CD4-positive, alpha-beta T cell treated with Interleukin-21 for 1 hour (primary cell): ENCODE measurements around the gene PPP1R12B.
"Not testable (repeated sequence)": the region's sequence is repeated elsewhere in the genome, so short reads cannot be mapped to it uniquely, and the experiment has no call there.

Experiments
- DNase-seq: peaks from one replicate; pipeline ENCODE4 v3.0.0-alpha.2; 2020

PPP1R12B gene

DNA sequence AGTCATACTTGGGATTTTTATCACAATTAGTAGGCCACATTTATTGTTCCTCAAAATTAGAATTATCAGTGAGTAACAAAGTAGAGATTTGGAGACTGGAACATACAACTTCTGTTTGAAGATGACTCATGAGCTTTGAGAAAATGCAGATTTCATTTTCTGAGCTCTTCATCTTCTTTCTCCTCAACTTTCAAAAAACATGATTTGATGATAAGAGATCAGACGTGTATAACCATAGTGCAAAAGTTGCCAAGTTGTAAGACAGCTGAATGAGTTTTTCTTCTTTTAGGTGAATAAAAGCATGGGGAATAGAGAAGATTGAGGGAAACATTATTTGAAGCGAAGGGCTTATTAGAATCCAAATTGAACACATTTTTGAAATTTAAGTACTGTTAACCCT is 58.4 kb downstream of the PPP1R12B start:
- not testable (repeated sequence) for DNase-seq

DNA sequence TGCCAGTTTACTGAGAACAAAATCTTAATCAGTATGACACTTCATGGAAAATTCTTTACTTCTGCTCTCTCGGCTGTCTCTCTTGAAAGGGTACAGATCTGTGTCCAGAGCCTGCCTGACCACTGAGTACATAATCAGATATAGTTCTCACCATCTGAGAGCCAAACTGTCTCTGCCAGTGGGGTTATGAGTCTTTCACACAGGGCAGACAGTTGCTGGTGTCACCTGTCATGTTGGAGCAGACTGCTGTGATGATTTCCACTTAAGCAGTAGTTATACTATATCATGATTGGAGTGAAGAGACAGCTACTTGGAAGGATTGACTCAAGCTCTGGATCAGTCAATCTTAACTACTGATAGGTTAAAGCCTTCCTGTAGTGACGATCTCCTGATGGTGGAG is 58.9 kb downstream of the PPP1R12B start:
- DNase-seq = not testable (repeated sequence)

DNA sequence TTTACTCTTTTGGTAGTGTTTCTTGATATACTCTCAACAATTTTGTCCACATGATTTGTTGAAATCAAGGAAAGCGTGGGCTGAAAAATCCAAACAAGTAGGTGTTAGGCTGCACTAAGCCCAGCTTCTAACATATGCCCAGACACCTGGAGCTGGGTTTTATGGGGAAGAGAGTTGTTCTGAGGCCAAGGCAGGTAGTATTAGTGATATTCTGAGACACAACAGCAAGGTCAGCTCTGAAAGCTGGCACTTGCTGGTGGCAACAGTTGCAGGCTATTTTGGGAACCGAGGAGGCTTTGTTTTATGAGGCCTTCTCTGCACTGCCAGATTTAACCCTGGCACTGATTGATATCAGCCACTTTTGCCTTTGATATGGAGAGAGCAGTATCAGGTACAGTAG is 61.8 kb downstream of the PPP1R12B start:
- not testable (repeated sequence) for DNase-seq

DNA sequence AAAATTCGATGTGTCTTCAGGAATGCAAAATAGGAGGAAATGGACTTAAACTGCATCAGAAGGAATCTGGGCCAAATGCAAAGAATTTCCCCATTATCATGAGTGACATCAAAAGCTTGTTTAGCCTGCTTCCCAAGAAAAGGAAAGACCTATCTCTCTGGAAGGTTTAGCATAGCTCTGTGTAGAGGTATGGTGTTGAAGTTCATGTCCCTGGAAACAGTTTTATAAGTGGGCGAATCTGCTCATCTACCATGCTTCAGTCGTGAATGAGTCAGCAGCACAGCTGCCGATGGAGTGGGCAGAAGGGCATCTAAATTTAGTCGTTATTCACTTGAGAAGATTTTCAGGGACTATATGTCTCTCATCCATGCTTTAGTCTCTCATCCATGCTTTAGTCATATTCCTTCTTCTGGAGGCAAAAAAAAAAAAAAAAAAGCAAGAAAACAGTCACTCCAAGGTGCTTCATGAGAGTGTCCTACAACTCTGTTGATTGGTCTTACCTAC is 62.4 kb downstream of the PPP1R12B start:
- not testable (repeated sequence) for DNase-seq

DNA sequence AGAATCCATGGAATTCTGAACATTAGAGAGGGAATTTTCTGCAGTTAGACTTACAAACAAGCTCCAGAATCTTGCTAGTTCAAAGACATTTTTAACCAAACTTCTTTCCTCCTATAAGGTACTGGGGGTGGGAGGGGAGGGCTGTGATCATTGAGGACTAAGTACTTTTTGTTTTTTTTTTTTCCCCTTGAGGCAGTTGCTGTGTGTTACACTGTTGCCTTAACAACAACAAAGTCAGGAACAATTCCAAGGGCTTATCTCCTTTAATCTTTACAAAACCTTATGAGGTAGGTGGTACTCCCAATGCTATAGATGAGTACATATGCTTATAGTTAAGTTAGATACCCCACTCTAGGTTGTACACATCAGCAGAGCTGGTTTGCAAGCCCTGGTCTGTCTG is 62.9 kb downstream of the PPP1R12B start:
- DNase-seq = no peak

DNA sequence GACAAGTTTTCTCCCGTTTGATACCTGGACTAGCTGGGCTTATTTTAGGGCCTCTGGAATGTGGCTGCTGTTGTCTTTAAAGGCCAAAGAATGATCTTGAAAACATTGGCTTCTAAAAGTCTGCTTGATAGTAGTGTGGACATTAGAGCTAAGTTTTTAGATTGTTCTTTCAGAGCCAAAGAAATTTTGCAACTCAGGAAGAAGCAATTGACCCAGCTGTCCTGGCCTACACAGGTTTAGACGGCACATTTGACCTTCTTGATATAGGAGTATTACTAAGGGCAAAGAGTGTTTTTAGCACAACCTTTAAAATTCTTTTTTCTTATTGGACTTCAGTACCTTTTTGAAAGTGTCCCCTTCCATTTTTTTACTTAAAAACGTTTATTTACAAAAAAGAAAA is 63.9 kb downstream of the PPP1R12B start:
- DNase-seq = not testable (repeated sequence)

DNA sequence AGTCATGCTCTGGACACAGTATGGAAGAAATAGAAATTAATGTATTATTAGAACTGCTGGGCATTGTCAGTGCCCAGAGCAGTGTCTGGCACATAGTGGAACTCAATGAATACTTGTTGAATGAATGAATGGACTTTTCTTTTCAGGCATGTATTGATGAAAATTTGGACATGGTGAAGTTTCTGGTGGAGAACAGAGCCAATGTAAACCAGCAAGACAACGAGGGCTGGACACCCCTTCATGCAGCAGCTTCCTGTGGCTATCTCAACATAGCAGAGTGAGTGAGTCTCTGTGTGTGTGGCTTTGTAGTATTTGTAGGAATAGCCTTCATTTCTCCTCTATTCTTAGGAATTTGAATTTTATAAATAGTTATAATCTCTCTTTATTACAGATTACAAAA is 68.1 kb downstream of the PPP1R12B start:
- no peak for DNase-seq

DNA sequence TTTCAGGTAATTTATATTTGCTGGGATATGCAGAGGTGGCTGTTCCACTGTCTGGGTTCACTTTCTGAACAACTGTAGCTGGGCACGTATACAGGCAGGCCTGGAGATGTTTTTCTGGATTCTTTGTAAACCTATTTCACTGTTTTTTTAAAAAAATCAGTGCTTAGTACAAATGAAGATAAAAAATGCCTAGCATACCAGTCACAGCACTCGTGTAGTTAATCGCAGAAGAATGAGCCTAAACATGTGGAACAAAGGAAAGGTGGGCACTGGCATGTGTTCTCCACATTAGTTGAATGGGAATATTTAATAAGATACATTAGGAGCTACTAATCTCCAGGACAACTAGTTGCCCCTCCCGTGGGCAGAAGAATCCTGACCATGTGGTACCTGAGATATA is 68.6 kb downstream of the PPP1R12B start:
- DNase-seq = not testable (repeated sequence)

DNA sequence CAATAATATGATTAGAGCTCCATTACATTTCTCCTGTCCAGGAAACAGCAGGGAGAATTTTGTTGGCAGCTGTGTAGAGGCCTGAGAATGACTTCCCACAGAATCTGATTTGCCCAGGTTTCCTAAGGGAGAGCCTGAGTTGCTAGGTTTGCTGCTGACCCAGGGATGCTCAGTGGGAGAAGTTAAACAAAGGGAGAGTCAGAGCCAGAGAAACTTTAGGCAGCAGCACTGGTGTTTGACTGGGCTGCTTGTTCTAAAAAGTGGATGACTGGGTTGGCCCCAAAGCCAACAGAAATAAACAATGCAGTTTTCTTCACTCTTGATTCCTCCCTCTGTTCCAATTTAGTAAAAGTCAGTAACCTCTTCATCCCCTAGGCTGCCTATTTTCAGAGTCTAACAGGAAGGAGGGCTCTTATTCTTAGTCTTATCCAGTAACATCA is 69.3 kb downstream of the PPP1R12B start:
- DNase-seq = not testable (repeated sequence)

DNA sequence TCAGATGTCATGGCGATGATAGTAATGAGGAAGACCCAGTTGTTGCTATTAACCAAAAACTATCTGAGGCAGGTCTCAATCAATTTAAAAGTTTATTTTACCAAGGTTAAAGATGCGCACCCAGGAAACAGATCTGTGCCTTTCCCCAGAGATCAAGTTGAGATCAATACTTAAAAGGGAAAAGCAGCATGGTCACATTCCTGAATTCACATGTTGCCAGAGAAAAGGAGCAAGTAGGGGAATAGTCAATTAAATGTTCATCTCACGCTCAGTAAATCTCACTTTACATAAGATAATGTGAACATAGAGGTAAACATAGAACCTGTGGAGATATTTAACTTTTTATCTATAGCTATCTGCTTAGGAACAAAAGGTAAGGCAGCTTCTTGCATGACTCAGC is 71.2 kb downstream of the PPP1R12B start:
- not testable (repeated sequence) for DNase-seq

DNA sequence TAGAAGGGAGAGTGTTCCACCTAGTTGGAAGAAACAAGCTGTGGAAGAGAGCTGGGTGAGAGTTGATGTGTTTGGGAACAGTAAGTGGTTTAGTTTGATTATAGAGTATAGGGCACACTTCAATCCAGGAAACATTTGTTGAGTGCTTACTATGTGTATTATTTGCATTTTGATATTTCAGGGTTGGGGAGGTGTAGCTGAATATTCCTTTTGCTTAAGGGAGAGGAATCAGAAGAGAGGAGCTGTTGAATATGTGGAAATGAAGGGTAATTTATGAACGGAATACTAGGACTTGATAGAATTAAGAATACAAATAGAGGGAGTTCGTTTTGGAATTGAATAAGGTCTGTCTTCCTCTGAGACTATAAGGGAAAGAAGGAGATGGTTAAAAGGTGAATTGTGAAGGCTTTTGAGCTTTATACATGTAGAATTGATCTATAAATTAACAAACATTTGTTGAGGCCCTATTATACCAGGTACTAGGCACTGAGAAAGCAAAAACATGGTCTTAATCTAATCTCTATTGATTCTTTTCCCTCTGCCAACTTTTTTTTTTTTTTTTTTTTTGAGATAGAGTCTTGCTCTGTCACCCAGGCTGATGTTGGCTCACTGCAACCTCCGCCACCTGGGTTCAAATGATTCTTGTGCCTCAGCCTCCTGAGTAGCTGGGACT is 72.1 kb downstream of the PPP1R12B start:
- DNase-seq = not testable (repeated sequence)

DNA sequence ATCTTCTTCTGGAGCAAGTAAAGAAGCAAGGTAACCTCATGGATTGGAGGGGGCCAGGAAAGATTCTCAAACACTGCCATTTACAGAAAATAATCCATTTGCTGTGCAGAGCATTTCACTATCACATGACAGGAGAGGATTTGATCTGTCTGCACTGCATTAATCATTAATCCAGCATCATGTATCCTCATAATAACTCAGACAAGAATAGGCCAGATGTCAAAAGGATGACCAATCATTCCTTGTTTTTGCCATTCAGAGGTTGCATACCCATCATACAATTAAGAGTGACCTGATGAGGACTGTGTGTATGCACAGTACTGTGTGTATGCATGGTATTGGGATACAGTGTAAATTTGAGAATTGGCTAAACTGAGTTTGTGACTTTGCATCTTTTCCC is 74.2 kb downstream of the PPP1R12B start:
- not testable (repeated sequence) for DNase-seq

DNA sequence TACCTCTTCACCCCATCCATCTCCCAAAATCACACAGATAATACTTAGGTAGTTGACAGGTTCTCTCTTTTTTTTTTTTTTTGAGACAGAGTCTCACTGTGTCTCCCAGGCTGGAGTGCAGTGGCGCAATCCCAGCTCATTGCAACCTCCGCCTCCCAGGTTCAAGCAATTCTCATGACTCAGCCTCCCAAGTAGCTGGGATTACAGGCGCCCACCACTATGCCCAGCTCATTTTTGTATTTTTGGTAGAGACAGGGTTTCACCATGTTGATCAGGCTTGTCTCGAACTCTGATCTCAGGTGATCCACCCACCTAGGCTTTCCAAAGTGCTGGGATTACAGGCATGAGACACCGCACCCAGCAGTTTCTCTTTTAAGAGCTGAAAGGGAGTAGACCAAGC is 75.8 kb downstream of the PPP1R12B start:
- not testable (repeated sequence) for DNase-seq

DNA sequence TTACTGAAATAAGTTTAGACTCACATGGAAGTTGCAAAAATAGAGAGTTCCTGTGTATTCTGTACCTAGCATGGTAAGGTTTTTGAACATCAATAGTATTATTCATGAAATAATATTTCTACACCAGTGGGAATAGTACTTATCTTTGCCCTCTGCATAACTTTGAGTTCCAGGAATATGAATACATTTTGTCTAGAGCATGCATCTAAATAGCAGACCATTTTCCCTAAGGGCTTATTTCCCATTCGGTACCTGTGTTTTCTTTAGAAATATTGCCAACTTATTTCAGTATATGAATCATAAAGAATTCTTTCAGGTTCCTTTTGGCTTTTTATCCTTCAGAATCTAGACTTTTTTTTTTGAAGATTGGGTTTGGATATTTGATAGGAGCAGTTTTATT is 81.6 kb downstream of the PPP1R12B start:
- not testable (repeated sequence) for DNase-seq

DNA sequence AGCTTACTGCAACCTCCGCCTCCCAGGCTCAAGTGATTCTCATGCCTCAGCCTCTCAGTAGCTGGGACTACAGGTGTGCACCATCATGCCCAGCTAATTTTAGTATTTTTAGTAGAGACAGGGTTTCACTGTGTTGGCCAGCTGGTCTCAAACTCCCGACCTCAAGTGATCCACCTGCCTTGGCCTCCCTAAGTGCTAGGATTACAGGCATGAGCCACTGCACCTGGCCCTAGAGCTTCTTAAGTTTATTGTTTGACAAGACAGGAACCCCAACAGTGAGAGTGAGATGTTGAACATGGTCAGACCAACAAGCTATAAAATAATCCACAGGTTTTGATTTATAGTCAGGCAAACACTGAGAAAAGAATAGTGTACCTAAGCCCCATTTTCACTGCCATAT is 83.8 kb downstream of the PPP1R12B start:
- DNase-seq = not testable (repeated sequence)

DNA sequence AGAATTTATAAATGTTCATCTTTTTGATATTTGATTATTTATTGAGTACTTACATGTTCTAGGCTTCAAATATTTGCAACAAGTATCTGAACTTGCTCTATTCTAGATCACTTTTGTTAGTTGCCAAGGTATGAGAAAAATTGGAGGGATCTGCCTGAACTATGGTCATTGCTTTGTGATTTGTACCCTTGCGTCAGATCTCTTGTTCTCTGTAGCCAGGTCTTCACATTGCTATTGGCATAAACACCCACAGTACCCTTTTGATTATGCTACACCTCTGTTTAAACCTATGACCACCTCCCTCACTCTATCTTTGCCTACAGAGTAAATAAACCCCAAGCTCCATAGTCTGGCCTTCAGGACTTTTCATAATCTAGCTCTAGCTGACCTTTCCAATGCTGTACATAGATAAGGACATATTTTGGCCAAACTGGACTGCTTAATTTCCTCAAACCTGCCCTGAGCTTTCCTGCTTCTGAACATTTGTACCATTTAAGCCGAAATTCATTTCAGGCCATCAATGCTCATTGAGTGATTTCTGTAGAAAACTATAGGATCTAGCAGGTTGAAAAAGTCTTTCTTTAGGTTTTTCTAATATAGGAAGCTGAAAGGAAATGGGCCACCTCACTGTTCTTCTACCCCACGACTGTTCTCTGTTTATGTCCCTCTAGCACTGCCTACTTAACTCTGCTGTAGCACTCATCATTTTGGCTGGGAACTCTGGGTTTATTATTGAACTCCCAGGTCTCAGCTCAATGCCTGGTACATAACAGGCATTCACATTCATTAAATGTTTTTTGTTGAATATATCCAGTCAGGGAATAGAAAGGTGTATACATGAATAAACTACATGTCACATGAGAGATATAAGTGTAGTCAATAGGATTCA is 84.9 kb downstream of the PPP1R12B start:
- DNase-seq = no peak

DNA sequence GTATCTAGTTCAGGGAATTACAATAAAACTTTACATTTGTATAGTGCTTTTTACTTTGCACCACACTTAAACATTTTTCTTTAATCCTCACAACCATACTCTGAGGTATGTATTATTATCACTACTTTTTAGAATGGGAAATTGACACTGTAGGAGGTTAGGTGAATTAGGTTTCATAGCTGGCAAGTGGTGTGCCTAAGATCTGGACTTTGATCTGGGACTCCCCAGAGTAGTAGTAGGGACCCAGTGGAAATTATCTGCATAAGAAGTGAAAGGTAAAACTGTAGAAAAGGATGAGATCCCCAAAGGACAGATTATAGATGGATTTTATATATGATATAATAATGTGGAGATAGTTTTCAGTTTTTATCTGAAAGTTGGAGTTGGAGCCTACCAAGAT is 85.6 kb downstream of the PPP1R12B start:
- no peak for DNase-seq

DNA sequence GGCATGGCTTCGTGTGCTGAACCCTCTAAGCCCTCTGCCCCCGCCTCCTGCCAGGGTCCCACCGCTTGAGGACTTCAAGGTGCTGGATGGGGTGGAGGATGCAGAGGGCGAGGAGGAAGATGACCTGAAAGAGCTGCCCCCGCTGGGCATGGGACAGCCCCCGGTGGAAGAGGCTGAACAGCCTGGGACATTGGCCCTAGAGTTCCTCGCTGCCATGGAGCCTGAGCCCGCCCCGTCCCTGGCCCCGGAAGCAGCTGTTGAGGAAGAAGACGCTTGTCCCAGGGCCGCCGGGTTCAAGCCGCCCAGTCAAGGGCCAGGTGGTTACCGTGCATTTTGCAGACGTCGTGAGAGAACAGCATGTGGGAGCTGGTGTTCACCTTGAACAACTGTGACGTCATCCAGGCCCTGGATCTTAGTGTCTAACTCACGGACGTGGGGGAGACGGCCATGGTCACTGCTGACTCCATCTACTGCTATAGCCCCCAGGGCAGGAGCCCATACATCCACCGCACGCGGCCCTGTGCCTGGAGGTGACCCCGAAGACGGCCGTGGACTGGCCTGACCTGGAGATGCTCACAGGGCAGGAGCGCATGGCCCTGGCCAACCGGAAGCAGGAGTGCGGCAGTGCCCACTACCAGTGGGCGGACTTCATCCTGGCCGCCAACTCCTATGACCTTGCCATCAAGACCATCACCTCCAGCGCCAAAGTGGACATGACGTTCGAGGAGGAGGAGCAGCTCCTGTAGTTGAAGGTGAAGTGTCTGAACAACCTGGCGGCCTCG is 90.1 kb downstream of the PPP1R12B start:
- no peak for DNase-seq

DNA sequence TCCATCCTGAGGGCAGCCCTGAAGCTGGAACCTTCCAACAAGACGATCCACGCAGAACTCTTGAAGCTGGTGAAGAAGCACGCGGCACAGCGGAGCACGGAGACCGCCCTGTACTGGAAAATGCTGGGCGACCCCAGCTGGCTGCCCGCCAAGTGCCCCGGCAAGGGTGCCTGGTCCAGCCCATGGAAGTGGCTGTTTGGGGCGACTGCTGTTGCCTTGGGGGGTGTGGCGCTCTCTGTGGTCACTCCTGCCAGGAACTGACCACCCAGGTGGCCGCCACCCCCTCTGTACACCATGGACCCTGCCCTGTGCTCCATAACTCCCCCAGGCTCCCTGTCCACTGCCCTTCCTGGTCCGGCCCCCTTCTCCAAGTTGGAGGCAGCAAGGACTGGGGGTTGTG is 90.8 kb downstream of the PPP1R12B start:
- no peak for DNase-seq

DNA sequence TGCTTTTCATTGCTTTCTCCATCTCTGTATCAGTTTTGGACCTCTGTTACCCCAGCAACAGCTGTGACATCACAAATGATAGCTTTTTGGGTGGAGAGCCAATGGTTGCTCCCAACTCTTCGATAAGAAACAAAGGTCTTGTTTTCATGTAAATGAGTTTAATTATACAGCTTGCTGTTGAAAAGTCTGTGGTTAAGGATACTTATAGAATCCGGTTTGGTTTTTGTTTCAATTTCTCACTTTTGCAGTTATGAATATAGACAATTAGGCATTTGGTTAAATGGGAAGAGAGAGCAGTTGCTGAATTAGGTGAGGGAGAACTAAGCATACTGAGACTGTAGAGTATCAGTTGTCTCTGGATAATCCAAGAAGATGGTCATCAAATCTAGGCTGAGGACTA is 99.6 kb downstream of the PPP1R12B start:
- DNase-seq = not testable (repeated sequence)

DNA sequence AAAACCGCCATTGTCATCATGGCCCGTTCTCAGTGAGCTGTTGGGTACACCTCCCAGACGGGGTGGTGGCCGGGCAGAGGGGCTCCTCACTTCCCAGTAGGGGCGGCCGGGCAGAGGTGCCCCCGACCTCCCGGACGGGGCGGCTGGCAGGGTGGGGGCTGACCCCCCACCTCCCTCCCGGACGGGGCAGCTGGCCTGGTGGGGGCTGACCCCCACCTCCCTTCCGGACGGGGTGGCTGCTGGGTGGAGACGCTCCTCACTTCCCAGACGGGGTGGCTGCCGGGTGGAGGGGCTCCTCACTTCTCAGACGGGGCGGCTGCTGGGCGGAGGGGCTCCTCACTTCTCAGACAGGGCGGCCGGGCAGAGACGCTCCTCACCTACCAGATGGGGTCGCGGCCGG is 103.1 kb downstream of the PPP1R12B start:
- not testable (repeated sequence) for DNase-seq

DNA sequence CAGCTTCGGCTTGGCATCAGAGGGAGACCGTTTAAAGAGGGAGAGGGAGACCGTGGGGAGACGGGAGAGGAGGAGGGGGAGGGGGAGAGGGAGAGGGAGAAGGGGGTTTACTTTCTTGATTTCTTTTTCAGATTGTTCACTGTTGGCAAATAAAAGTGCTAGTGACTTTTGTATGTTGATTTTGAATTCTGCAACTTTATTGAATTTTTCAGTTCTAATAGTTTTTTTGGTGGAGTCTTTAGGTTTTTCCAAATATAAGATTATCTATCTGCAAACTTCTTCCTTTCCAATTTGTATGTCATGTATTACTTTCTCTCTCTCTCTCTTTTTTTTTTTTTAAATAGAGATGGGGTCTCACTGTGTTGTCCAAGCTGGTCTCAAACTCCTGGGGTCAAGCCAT is 104.0 kb downstream of the PPP1R12B start:
- no peak for DNase-seq
